ENCODE results near the gene IFRD2.
"Not testable (repeated sequence)": the region's sequence is repeated elsewhere in the genome, so short reads cannot be mapped to it uniquely, and the experiment has no call there.

- not testable (repeated sequence) for TF ChIP-seq ZBTB7A (IDR thresholded peaks at IDR 0.05; ENCODE audit: borderline replicate concordance, control insufficient read depth, low read depth, low read length); NEUROD1 (IDR thresholded peaks at IDR 0.05; ENCODE audit: borderline replicate concordance, low read depth, low read length, partially characterized antibody); CTCF (IDR thresholded peaks at IDR 0.05 in 2 of 3, conservative IDR thresholded peaks at IDR 0.05 in 1 of 3; ENCODE audit: insufficient read depth in 2 of 3, low read depth in 1 of 3, low read length in 3 of 3); KDM1A (IDR thresholded peaks at IDR 0.05); FOXP4 (CRISPR knock-in tag; IDR thresholded peaks at IDR 0.05; ENCODE audit: borderline replicate concordance); POLR2AphosphoS5 (IDR thresholded peaks at IDR 0.05; ENCODE audit: control insufficient read depth, insufficient read depth, low read depth, low read length)
Measured at GRCh38 chr3:50244813-50245212, 47.4 kb downstream of the IFRD2 start.
